Vagina (tissue), 2 donors: Measurements from ENCODE around the gene MKNK1.

ENCODE experiments used
- CTCF ChIP-seq, 3 experiments: fragments of 450-650 bp in 2 of 3; fragments of 200-600 bp in 1 of 3; sonication (generic) in 1 of 3; IDR thresholded peaks; one replicate each; pipeline ENCODE4 v1.5.1; 2017 to 2019; ENCODE audit warnings: antibody characterized with exemption in 3 of 3, mild to moderate bottlenecking in 2 of 3, moderate library complexity in 2 of 3
- POLR2A ChIP-seq, 2 donors: fragments of 450-650 bp; IDR thresholded peaks; one replicate each; pipeline ENCODE4 v1.6.1; 2017; ENCODE audit warnings: antibody characterized with exemption in 2 of 2, mild to moderate bottlenecking in 2 of 2, moderate library complexity in 2 of 2
- POLR2AphosphoS5 ChIP-seq, 2 donors: sonication (generic); formaldehyde crosslinking; IDR thresholded peaks; one replicate each; pipeline ENCODE4 v1.9.0; 2017; ENCODE audit warnings: antibody characterized with exemption in 2 of 2, mild to moderate bottlenecking in 2 of 2, low read depth in 1 of 2; ENCODE audit not compliant: insufficient read depth in 1 of 2

- TF ChIP-seq POLR2A (IDR thresholded peaks at IDR 0.05), result no peak
- no peak for TF ChIP-seq CTCF (IDR thresholded peaks at IDR 0.05)
- no peak for TF ChIP-seq POLR2AphosphoS5 (IDR thresholded peaks at IDR 0.05; ENCODE audit: insufficient read depth in 1 of 2, low read depth in 1 of 2)
Measured at GRCh38 chr1:46552357-46553237, 51.5 kb downstream of the MKNK1 start.
